HepG2 (cell line): ENCODE measurements around the gene TBC1D32. TPM values are rescaled to one million over a fixed set of nuclear protein-coding genes. Genes with fewer than 3 reads are reported as not detected.

Source experiments
- ATAC-seq: fragments of 200-7000 bp; cut with Tn5 transposase; 3 replicates; pipeline ENCODE4 v1.9.1; 2020; ENCODE audit warnings: mild to moderate bottlenecking, moderate library complexity
- BruUV-seq: library from RNA; stranded (reverse); fragments of 400-500 nt; replicated peaks from 2 replicates; lab custom pipeline; 2021; lab: Mats Ljungman, UMichigan
- CTCF ChIA-PET: fragments of 300-600 bp; formaldehyde crosslinking; extraction: SDS; loops from one replicate; lab custom pipeline; 2021; ENCODE audit warnings: low total read pairs, inconsistent platforms, low intra/inter-chr PET ratio; lab: Yijun Ruan, JAX
- POLR2A ChIA-PET: fragments of 350-600 bp; sonication (Branson Sonifier 250); formaldehyde crosslinking; loops from one replicate; lab custom pipeline; 2020; ENCODE audit warnings: antibody characterized with exemption, inconsistent platforms; lab: Yijun Ruan, JAX
- DNase-seq: peaks from one replicate; pipeline ENCODE4 v3.0.0-alpha.2; 2015; ENCODE audit warnings: low spot score
- FAIRE-seq: peaks from 3 replicates; lab custom pipeline; 2011; peaks lifted over from hg19 to GRCh38; lab: Jason Lieb, UNC
- H2AFZ ChIP-seq: one replicate; pipeline ENCODE4 v1.6.1; 2011; ENCODE audit warnings: low read length, inconsistent platforms
- H3K27ac ChIP-seq: fragments of 300-600 bp; 3 replicates; pipeline ENCODE4 v1.8.0; 2011; ENCODE audit warnings: mixed run types, mild to moderate bottlenecking, mixed read lengths, low read length, inconsistent platforms; ENCODE audit not compliant: insufficient read depth; ENCODE audit errors: extremely low read length
- H3K27me3 ChIP-seq, 2 experiments: fragments of 200-600 bp in 1 of 2; 2 replicates in 1 of 2; 3 replicates in 1 of 2; pipeline versions ENCODE4 v1.6.0 to v1.8.0; 2011; ENCODE audit warnings: low read length in 2 of 2, mild to moderate bottlenecking in 2 of 2, moderate library complexity in 2 of 2, inconsistent platforms in 1 of 2; ENCODE audit not compliant: insufficient read depth in 2 of 2, control insufficient read depth in 1 of 2
- H3K36me3 ChIP-seq, 2 experiments: fragments of 200-600 bp in 1 of 2; replicated peaks in 1 of 2; 2 replicates in 1 of 2; 3 replicates in 1 of 2; pipeline versions ENCODE4 v1.5.1 to v1.8.0; 2011; ENCODE audit warnings: low read length in 2 of 2, inconsistent platforms in 1 of 2; ENCODE audit not compliant: insufficient read depth in 2 of 2, control insufficient read depth in 1 of 2
- H3K4me1 ChIP-seq: 2 replicates; pipeline ENCODE4 v1.5.1; 2012; ENCODE audit warnings: low read length, inconsistent platforms; ENCODE audit not compliant: insufficient read depth
- H3K4me2 ChIP-seq: 2 replicates; pipeline ENCODE4 v1.6.0; 2011; ENCODE audit warnings: low read depth, low read length, inconsistent platforms
- H3K4me3 ChIP-seq, 3 experiments: fragments of 200-600 bp in 1 of 3; sonication (generic), shearing (Covaris generic) in 1 of 3; replicated peaks in 1 of 3; 2 replicates each; pipeline ENCODE4 v1.5.1; 2011 to 2016; ENCODE audit warnings: low read length in 3 of 3, inconsistent platforms in 2 of 3, low read depth in 2 of 3, mild to moderate bottlenecking in 2 of 3, control low read depth in 1 of 3, mixed read lengths in 1 of 3; ENCODE audit not compliant: insufficient read depth in 1 of 3
- H3K79me2 ChIP-seq: one replicate; pipeline ENCODE4 v1.6.1; 2011; ENCODE audit warnings: low read length, inconsistent platforms; ENCODE audit not compliant: insufficient read depth
- H3K9ac ChIP-seq: 2 replicates; pipeline ENCODE4 v1.6.0; 2011; ENCODE audit warnings: mild to moderate bottlenecking, low read depth, low read length, inconsistent platforms; ENCODE audit not compliant: insufficient read depth
- H3K9me3 ChIP-seq: 2 replicates; pipeline ENCODE4 v1.5.1; 2012; ENCODE audit warnings: mild to moderate bottlenecking, low read length
- H4K20me1 ChIP-seq: 2 replicates; pipeline ENCODE4 v1.6.0; 2011; ENCODE audit warnings: inconsistent platforms, mild to moderate bottlenecking, low read length, moderate library complexity; ENCODE audit not compliant: insufficient read depth
- BRF2 ChIP-seq: sonication (generic); formaldehyde crosslinking; IDR thresholded peaks from 2 replicates; pipeline ENCODE4 v1.8.1; 2022; ENCODE audit warnings: mild to moderate bottlenecking, missing genetic modification reagents
- MBD4 ChIP-seq: IDR thresholded peaks from 2 replicates; pipeline ENCODE4 v1.6.1; 2012; ENCODE audit warnings: low read length, inconsistent platforms, borderline replicate concordance
- POGZ ChIP-seq: sonication (generic); formaldehyde crosslinking; IDR thresholded peaks from 2 replicates; pipeline ENCODE4 v1.4.0; 2020; ENCODE audit warnings: mild to moderate bottlenecking, missing genetic modification reagents
- RORA ChIP-seq: sonication (generic); formaldehyde crosslinking; IDR thresholded peaks from 2 replicates; pipeline ENCODE4 v1.5.0; 2020; ENCODE audit warnings: mild to moderate bottlenecking, missing genetic modification reagents, moderate library complexity
- SP2 ChIP-seq: sonication (generic); formaldehyde crosslinking; IDR thresholded peaks from 2 replicates; pipeline ENCODE4 v1.5.1; 2020; ENCODE audit warnings: mild to moderate bottlenecking, missing genetic modification reagents
- ZNF256 ChIP-seq: sonication (generic); formaldehyde crosslinking; conservative IDR thresholded peaks from 2 replicates; pipeline ENCODE4 v1.4.0; 2020; ENCODE audit warnings: missing genetic modification reagents
- ZNF264 ChIP-seq: sonication (generic); formaldehyde crosslinking; IDR thresholded peaks from 2 replicates; pipeline ENCODE4 v1.4.0; 2020; ENCODE audit warnings: missing genetic modification reagents
- ZNF503 ChIP-seq: sonication (generic); formaldehyde crosslinking; IDR thresholded peaks from 2 replicates; pipeline ENCODE4 v1.4.0; 2020; ENCODE audit warnings: missing genetic modification reagents
- WGBS: methylation state at CpG from one replicate; pipeline ENCODE4 v1.1.6; 2017; ENCODE audit warnings: low lambda C conversion rate; 5-methylcytosine and 5-hydroxymethylcytosine counted together
- in situ Hi-C: cut with HindIII; loops from 2 replicates; pipeline ENCODE4 v1.10.0; 2017; ENCODE audit warnings: low pct_unique_long_range_greater_than_20kb; ENCODE audit not compliant: extremely low pct_ligation_motif_present
- intact Hi-C: fragments of 100-400 bp; cut with micrococcal nuclease; formaldehyde crosslinking; loops from one replicate; pipeline ENCODE4 v1.10.0; 2022; ENCODE audit not compliant: unreplicated experiment
- polyA plus RNA-seq, 8 experiments: library from polyadenylated mRNA; depleted of rRNA in 3 of 8; stranded (reverse) in 7 of 8; unstranded in 1 of 8; fragments of >200 nt; fragmentation: Illumina TruSeq in 4 of 8; extraction: Trizol in 4 of 8; gene quantifications; 2 replicates each; pipeline versions ENCODE4 v1.2.1 to v1.2.3, GENCODE V29; 2011 to 2016; ENCODE audit warnings: low read depth in 4 of 8, missing spikeins in 1 of 8, mixed read lengths in 1 of 8; ENCODE audit not compliant: insufficient read depth in 1 of 8
- total RNA-seq, 5 experiments: library from RNA; depleted of rRNA; stranded (reverse); fragments of >200 nt; fragmentation: Illumina TruSeq; extraction: Trizol; gene quantifications; 2 replicates each; pipeline ENCODE4 v1.2.3, GENCODE V29; 2016; ENCODE audit warnings: low read depth in 1 of 5

TBC1D32 gene
- total and polyA plus RNA-seq, 2 of the 13 experiments (the other 11 are each of a cell fraction or from before 2014, with no cell fraction given) = 2.0 to 4.8 TPM

- H3K79me2 ChIP-seq = no peaks in the 10 kb centered on the region
- TF ChIP-seq ZNF264 (CRISPR knock-in tag) (no peak), POGZ (CRISPR knock-in tag) (no peak), RORA (no peak), BRF2 (CRISPR knock-in tag) (no peak), MBD4 (no peak), ZNF256 (CRISPR knock-in tag) (no peak), SP2 (CRISPR knock-in tag) (no peak), ZNF503 (CRISPR knock-in tag) (no peak)
- H3K27ac ChIP-seq = no peak overlapping the region
- FAIRE-seq = no peak
- H3K4me1 ChIP-seq = no peaks in the 10 kb centered on the region
- no peaks in the 10 kb centered on the region for H4K20me1 ChIP-seq
- no peak overlapping the region for H3K4me3 ChIP-seq
- no peak overlapping the region for H2AFZ ChIP-seq
- intact Hi-C loops = no loop called here
- ChIA-PET CTCF (no interaction called here), POLR2A (no interaction called here)
- H3K36me3 ChIP-seq = no peaks in the 10 kb centered on the region
- H3K9ac ChIP-seq = no peak overlapping the region
- no peak for DNase-seq
- H3K27me3 ChIP-seq = no peaks in the 10 kb centered on the region; a peak in 1 of 5 replicates
- 1% methylated on average over 1 of the region's 1 CpG for WGBS
- no peaks in the 10 kb centered on the region for H3K9me3 ChIP-seq
- no peak for ATAC-seq
- H3K4me2 ChIP-seq = no peak overlapping the region
- no TSS peak for BruUV-seq
- in situ Hi-C loops = no loop called here
Observed at GRCh38 chr6:121352941-121353340, 18.7 kb upstream of the TBC1D32 start.
